Measurements from ENCODE around the gene RCAN2. TPM values are rescaled to one million over a fixed set of nuclear protein-coding genes. Genes with fewer than 3 reads are reported as not detected.

Gene RCAN2
- total and polyA plus RNA-seq, 9 of the 15 experiments (the other 6 are each of a cell fraction or from before 2014, with no cell fraction given) = 0.04 TPM; not detected in 8

- no peak for DNase-seq (ENCODE audit: extremely low read depth in 1 of 4, low spot score in 3 of 4)
- intact Hi-C loops (cut with micrococcal nuclease) = no loop called here
- TF ChIP-seq ZNF639 (CRISPR knock-in tag; conservative IDR thresholded peaks at IDR 0.05 in 1 of 2, IDR thresholded peaks at IDR 0.05 in 1 of 2) (no peak), ATF7 (IDR thresholded peaks at IDR 0.05) (no peak), ARID2 (IDR thresholded peaks at IDR 0.05) (no peak)
- Histone ChIP-seq H3K36me3 (ENCODE audit: control insufficient read depth, insufficient read depth, low read length) (no peaks in the 10 kb centered on the region), H3K9me3 (replicated peaks; ENCODE audit: control insufficient read depth, insufficient read depth, low read depth, low read length) (no peaks in the 10 kb centered on the region), H4K20me1 (replicated peaks; ENCODE audit: control insufficient read depth, insufficient read depth, low read length) (no peaks in the 10 kb centered on the region), H3K9ac (ENCODE audit: insufficient read depth in 1 of 2, low read depth in 2 of 2, low read length in 2 of 2) (no peak overlapping the region), H3K9me1 (ENCODE audit: control insufficient read depth, insufficient read depth, low read length) (no peaks in the 10 kb centered on the region), H3K4me1 (replicated peaks in 1 of 2; ENCODE audit: control insufficient read depth in 2 of 2, insufficient read depth in 2 of 2, low read length in 2 of 2) (no peaks in the 10 kb centered on the region), H3K27ac (ENCODE audit: extremely low read depth, low read depth, low read length) (no peak overlapping the region), H3K27me3 (ENCODE audit: control insufficient read depth in 2 of 2, insufficient read depth in 2 of 2, low read length in 2 of 2) (no peaks in the 10 kb centered on the region), H2AFZ (ENCODE audit: low read depth, low read length) (no peak overlapping the region), H3K4me2 (ENCODE audit: insufficient read depth, low read length) (no peak overlapping the region), H3K4me3 (no peak overlapping the region), H3K79me2 (ENCODE audit: control insufficient read depth, insufficient read depth, low read length) (no peaks in the 10 kb centered on the region)
- WGBS (ENCODE audit: insufficient coverage, low coverage, missing lambda C conversion rate) = 0% methylated on average over 1 of the region's 1 CpG
- in situ Hi-C loops (cut with MboI) = loop anchor here (10.0 kb wide), 2 partner anchors 306 to 466 kb away; no protein-coding TSS in a partner anchor
- no TSS peak for BruUV-seq (replicated peaks)
- ChIA-PET POLR2A (no interaction called here), CTCF (ENCODE audit: low intra/inter-chr PET ratio) (no interaction called here)
- no peak for ATAC-seq
- FAIRE-seq = no peak
Observed at GRCh38 chr6:46400898-46401297, 90.4 kb downstream of the RCAN2 start.

- DNase-seq (ENCODE audit: extremely low read depth in 1 of 4, low spot score in 3 of 4) (no peak), FAIRE-seq (no peak), ATAC-seq (no peak)
- CTCF ChIA-PET (ENCODE audit: low intra/inter-chr PET ratio) = no interaction called here
- Histone ChIP-seq H3K9me1 (ENCODE audit: control insufficient read depth, insufficient read depth, low read length) (no peaks in the 10 kb centered on the region), H4K20me1 (replicated peaks; ENCODE audit: control insufficient read depth, insufficient read depth, low read length) (no peaks in the 10 kb centered on the region), H2AFZ (ENCODE audit: low read depth, low read length) (no peak overlapping the region), H3K4me1 (replicated peaks in 1 of 2; ENCODE audit: control insufficient read depth in 2 of 2, insufficient read depth in 2 of 2, low read length in 2 of 2) (no peaks in the 10 kb centered on the region), H3K4me3 (no peak overlapping the region), H3K9ac (ENCODE audit: insufficient read depth in 1 of 2, low read depth in 2 of 2, low read length in 2 of 2) (no peak overlapping the region), H3K4me2 (ENCODE audit: insufficient read depth, low read length) (no peak overlapping the region), H3K36me3 (ENCODE audit: control insufficient read depth, insufficient read depth, low read length) (no peaks in the 10 kb centered on the region), H3K27me3 (ENCODE audit: control insufficient read depth in 2 of 2, insufficient read depth in 2 of 2, low read length in 2 of 2) (no peaks in the 10 kb centered on the region), H3K79me2 (ENCODE audit: control insufficient read depth, insufficient read depth, low read length) (no peaks in the 10 kb centered on the region), H3K9me3 (replicated peaks; ENCODE audit: control insufficient read depth, insufficient read depth, low read depth, low read length) (no peaks in the 10 kb centered on the region), H3K27ac (ENCODE audit: extremely low read depth, low read depth, low read length) (no peak overlapping the region)
- no TSS peak for BruUV-seq (replicated peaks)
- POLR2A ChIA-PET = interaction anchor here (0.5 to 1.4 kb wide), 2 partner anchors 23 to 852 kb away, joined by 3 read pairs; no protein-coding TSS in a partner anchor
- intact Hi-C loops (cut with micrococcal nuclease) (no loop called here), in situ Hi-C loops (cut with MboI) (no loop called here)
- WGBS (ENCODE audit: insufficient coverage, low coverage, missing lambda C conversion rate) = 0% methylated on average over 4 of the region's 4 CpGs
- TF ChIP-seq DACH1 (IDR thresholded peaks at IDR 0.05; ENCODE audit: partially characterized antibody) = no peak
- TF ChIP-seq RBM34 (IDR thresholded peaks at IDR 0.05; ENCODE audit: borderline replicate concordance, insufficient read depth, low read length) = no peak
- no peak for TF ChIP-seq SRSF3 (IDR thresholded peaks at IDR 0.05; ENCODE audit: insufficient read depth, low read length)
- no peak for TF ChIP-seq RUNX1 (IDR thresholded peaks at IDR 0.05; ENCODE audit: low read depth)
- TF ChIP-seq HEY1 (CRISPR knock-in tag; IDR thresholded peaks at IDR 0.05; ENCODE audit: borderline replicate concordance) = no peak
Observed at GRCh38 chr6:46395530-46395929, 95.7 kb downstream of the RCAN2 start.

Data from K562 (cell line).